Testis (tissue), 3 donors: ENCODE results near the gene L3MBTL3. TPM values are rescaled to one million over a fixed set of nuclear protein-coding genes. Genes with fewer than 3 reads are reported as not detected.

ENCODE experiments used
- DNase-seq: peaks from one replicate; pipeline ENCODE4 v3.0.0-alpha.2; 2019
- H3K27ac ChIP-seq, 2 donors: fragments of 200-600 bp; sonication (generic); one replicate each; pipeline ENCODE4 v1.5.1; 2019
- H3K27me3 ChIP-seq: fragments of 200-600 bp; sonication (generic); one replicate; pipeline ENCODE4 v1.5.1; 2019
- H3K36me3 ChIP-seq: fragments of 200-600 bp; sonication (generic); one replicate; pipeline ENCODE4 v1.5.1; 2017; ENCODE audit warnings: low read depth; ENCODE audit errors: missing control alignments
- H3K4me1 ChIP-seq: fragments of 200-600 bp; sonication (generic); one replicate; pipeline ENCODE4 v1.5.1; 2019
- H3K4me3 ChIP-seq, 2 donors: fragments of 200-600 bp; sonication (generic); one replicate each; pipeline ENCODE4 v1.5.1; 2017 to 2019
- H3K9me3 ChIP-seq: fragments of 200-600 bp; sonication (generic); one replicate; pipeline ENCODE4 v1.5.1; 2017
- POLR2A ChIP-seq: fragments of 450-650 bp; IDR thresholded peaks from one replicate; pipeline ENCODE4 v1.6.1; 2017; ENCODE audit warnings: antibody characterized with exemption, mild to moderate bottlenecking, moderate library complexity
- WGBS, 2 donors: methylation state at CpG; one replicate each; pipeline ENCODE4 v1.1.5; 2018; 5-methylcytosine and 5-hydroxymethylcytosine counted together
- intact Hi-C: fragments of 100-400 bp; cut with DNase I; formaldehyde crosslinking; loops from one replicate; pipeline ENCODE4 v1.15.1; 2023; ENCODE audit warnings: low total_unique reads
- polyA plus RNA-seq: library from polyadenylated mRNA; stranded (reverse); fragments of 350-450 nt; fragmentation: Illumina TruSeq; extraction: RNeasy Lipid Tissue Mini Kit (QIAGEN cat#74804); gene quantifications from one replicate; pipeline ENCODE4 v1.2.3, GENCODE V29; 2014; ENCODE audit warnings: low read depth, low replicate concordance; ENCODE audit not compliant: insufficient read depth
- total RNA-seq, 2 donors: library from RNA; depleted of rRNA; stranded (reverse); fragments of >200 nt; gene quantifications; one replicate each; pipeline ENCODE4 v1.2.3, GENCODE V29; 2016
- TF ChIP-seq, protein P1 (sequence below), 3 experiments: fragments of 450-650 bp in 2 of 3; fragments of 200-600 bp in 1 of 3; sonication (generic) in 1 of 3; IDR thresholded peaks; one replicate each; pipeline ENCODE4 v1.5.1; 2016 to 2019; ENCODE audit warnings: antibody characterized with exemption in 3 of 3, mild to moderate bottlenecking in 2 of 3, moderate library complexity in 1 of 3

The L3MBTL3 gene
- total and polyA plus RNA-seq, 3 donors from 2014 or later = 11.0 to 32.3 (median 25.0) TPM

- TF ChIP-seq, protein P1, sequence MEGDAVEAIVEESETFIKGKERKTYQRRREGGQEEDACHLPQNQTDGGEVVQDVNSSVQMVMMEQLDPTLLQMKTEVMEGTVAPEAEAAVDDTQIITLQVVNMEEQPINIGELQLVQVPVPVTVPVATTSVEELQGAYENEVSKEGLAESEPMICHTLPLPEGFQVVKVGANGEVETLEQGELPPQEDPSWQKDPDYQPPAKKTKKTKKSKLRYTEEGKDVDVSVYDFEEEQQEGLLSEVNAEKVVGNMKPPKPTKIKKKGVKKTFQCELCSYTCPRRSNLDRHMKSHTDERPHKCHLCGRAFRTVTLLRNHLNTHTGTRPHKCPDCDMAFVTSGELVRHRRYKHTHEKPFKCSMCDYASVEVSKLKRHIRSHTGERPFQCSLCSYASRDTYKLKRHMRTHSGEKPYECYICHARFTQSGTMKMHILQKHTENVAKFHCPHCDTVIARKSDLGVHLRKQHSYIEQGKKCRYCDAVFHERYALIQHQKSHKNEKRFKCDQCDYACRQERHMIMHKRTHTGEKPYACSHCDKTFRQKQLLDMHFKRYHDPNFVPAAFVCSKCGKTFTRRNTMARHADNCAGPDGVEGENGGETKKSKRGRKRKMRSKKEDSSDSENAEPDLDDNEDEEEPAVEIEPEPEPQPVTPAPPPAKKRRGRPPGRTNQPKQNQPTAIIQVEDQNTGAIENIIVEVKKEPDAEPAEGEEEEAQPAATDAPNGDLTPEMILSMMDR (IDR thresholded peaks at IDR 0.05) = no peak
- no peak for TF ChIP-seq POLR2A
- H3K27ac ChIP-seq = no peak overlapping the region
- H3K4me3 ChIP-seq = no peak overlapping the region
- no peak for DNase-seq
- no peaks in the 10 kb centered on the region for H3K4me1 ChIP-seq
- no peaks in the 10 kb centered on the region for H3K9me3 ChIP-seq
- whole genome bisulfite sequencing, 2 donors = 87 to 94% methylated on average over 3 of the region's 3 CpGs
- no peaks in the 10 kb centered on the region for H3K36me3 ChIP-seq
- intact Hi-C loops = no loop called here
- no peaks in the 10 kb centered on the region for H3K27me3 ChIP-seq
These were observed 169.2 kb downstream of the L3MBTL3 start for GRCh38 chr6:130187335-130188206.

- no peak overlapping the region for H3K27ac ChIP-seq
- no peaks in the 10 kb centered on the region for H3K27me3 ChIP-seq
- WGBS, 2 donors = 84 to 89% methylated on average over 6 of the region's 6 CpGs
- TF ChIP-seq, protein P1 (IDR thresholded peaks at IDR 0.05) = no peak
- TF ChIP-seq POLR2A = no peak
- no peaks in the 10 kb centered on the region for H3K36me3 ChIP-seq
- intact Hi-C loops = no loop called here
- H3K9me3 ChIP-seq = no peaks in the 10 kb centered on the region
- no peak for DNase-seq
- no peaks in the 10 kb centered on the region for H3K4me1 ChIP-seq
- no peak overlapping the region for H3K4me3 ChIP-seq
These were observed 170.0 kb downstream of the L3MBTL3 start for GRCh38 chr6:130188207-130188899.

- 79 to 82% methylated on average over 8 of the region's 8 CpGs for WGBS, 2 donors
These were observed 171.4 kb downstream of the L3MBTL3 start for GRCh38 chr6:130189531-130190397.

More at GRCh38 chr6:130189531-130190397, 171.4 kb downstream of the L3MBTL3 start:
- Histone ChIP-seq H3K9me3 (no peaks in the 10 kb centered on the region), H3K36me3 (no peaks in the 10 kb centered on the region), H3K4me1 (no peaks in the 10 kb centered on the region), H3K4me3 (no peak overlapping the region), H3K27me3 (no peaks in the 10 kb centered on the region), H3K27ac (no peak overlapping the region)
- no peak for DNase-seq
- intact Hi-C loops = no loop called here
- TF ChIP-seq POLR2A = no peak
- TF ChIP-seq, protein P1 (IDR thresholded peaks at IDR 0.05) = no peak

Other genes starting within 250 kb of the L3MBTL3 start
- gene TMEM244, start 157.3 kb upstream of the L3MBTL3 start, total RNA-seq = not detected
- gene TMEM244, start 157.3 kb upstream of the L3MBTL3 start, polyA plus RNA-seq = not detected
- 1 to 10 TPM; 4.4 to 5.5 TPM for gene SAMD3, start 204.4 kb downstream of the L3MBTL3 start, total RNA-seq
- 11.8 TPM for gene SAMD3, start 204.4 kb downstream of the L3MBTL3 start, polyA plus RNA-seq